Epidermal melanocyte (primary cell): ENCODE results near the gene EGFL7.

Source experiments
- DNase-seq: peaks from one replicate; pipeline ENCODE4 v3.0.0; 2011; ENCODE audit warnings: low spot score; ENCODE audit not compliant: insufficient read length

The EGFL7 gene

GRCh38 chr9:136685216-136685615, 22.5 kb downstream of the EGFL7 start:
- DNase-seq: no peak

- no peak for DNase-seq
These were observed 23.2 kb downstream of the EGFL7 start for GRCh38 chr9:136685790-136686533.

- no peak for DNase-seq
These were observed 23.7 kb downstream of the EGFL7 start for GRCh38 chr9:136686534-136686793.

- peak; percentile 78 for DNase-seq
These were observed 24.3 kb downstream of the EGFL7 start, which contains the start of gene AGPAT2 for GRCh38 chr9:136686794-136687711. Gene AGPAT2, minus strand, starts transcription at chr9:136687457. Its CDS starts 100 bp downstream, at chr9:136687357.

- no peak for DNase-seq
These were observed 25.1 kb downstream of the EGFL7 start for GRCh38 chr9:136687721-136688223.

GRCh38 chr9:136688274-136689107, 25.8 kb downstream of the EGFL7 start:
- DNase-seq: no peak

- no peak for DNase-seq
These were observed 26.4 kb downstream of the EGFL7 start for GRCh38 chr9:136689108-136689460.

GRCh38 chr9:136690104-136690805, 27.5 kb downstream of the EGFL7 start:
- no peak for DNase-seq

- no peak for DNase-seq
These were observed 28.1 kb downstream of the EGFL7 start for GRCh38 chr9:136690806-136691261.

- DNase-seq: no peak
These were observed 28.8 kb downstream of the EGFL7 start for GRCh38 chr9:136691316-136692184.

- DNase-seq: no peak
These were observed 29.7 kb downstream of the EGFL7 start for GRCh38 chr9:136692185-136693134.

- DNase-seq: no peak
These were observed 30.4 kb downstream of the EGFL7 start for GRCh38 chr9:136693135-136693489.

- no peak for DNase-seq
These were observed 30.9 kb downstream of the EGFL7 start for GRCh38 chr9:136693490-136694162.

GRCh38 chr9:136694163-136694871, 31.6 kb downstream of the EGFL7 start:
- peak; percentile 80 for DNase-seq

- DNase-seq: no peak
These were observed 32.1 kb downstream of the EGFL7 start for GRCh38 chr9:136694872-136695247.

GRCh38 chr9:136695435-136695895, 32.7 kb downstream of the EGFL7 start:
- DNase-seq: no peak

GRCh38 chr9:136695955-136696354, 33.2 kb downstream of the EGFL7 start:
- no peak for DNase-seq

- no peak for DNase-seq
These were observed 33.8 kb downstream of the EGFL7 start for GRCh38 chr9:136696502-136696901.
